HG03045 (cell line): ENCODE measurements around the gene BPIFB2.

ENCODE experiments used
- ATAC-seq: cut with Tn5 transposase; IDR thresholded peaks from one replicate; pipeline ENCODE4 v1.9.1; 2021; ENCODE audit warnings: mild to moderate bottlenecking, moderate library complexity; ENCODE audit not compliant: unreplicated experiment

Gene BPIFB2

DNA sequence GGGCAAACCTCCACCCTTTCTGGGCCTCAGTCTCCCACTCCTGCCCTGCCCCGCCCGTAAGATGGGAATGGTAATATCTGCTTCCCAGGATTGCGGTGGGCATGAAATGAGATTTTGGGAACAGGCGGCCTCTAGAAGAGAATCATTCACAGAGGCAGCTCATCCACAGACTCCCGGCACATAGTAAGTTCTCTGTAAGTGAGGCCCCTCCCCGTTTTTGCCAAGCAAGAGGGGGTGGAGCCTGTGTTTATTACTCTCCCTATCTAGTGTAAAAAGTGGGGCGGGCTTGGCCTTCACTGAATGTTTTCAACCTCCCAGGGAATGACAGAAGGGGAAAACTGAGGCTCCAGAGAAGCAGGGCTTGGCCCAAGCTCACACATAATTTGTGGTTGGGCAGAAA, 23.3 kb upstream of the BPIFB2 start:
- no peak for ATAC-seq

DNA sequence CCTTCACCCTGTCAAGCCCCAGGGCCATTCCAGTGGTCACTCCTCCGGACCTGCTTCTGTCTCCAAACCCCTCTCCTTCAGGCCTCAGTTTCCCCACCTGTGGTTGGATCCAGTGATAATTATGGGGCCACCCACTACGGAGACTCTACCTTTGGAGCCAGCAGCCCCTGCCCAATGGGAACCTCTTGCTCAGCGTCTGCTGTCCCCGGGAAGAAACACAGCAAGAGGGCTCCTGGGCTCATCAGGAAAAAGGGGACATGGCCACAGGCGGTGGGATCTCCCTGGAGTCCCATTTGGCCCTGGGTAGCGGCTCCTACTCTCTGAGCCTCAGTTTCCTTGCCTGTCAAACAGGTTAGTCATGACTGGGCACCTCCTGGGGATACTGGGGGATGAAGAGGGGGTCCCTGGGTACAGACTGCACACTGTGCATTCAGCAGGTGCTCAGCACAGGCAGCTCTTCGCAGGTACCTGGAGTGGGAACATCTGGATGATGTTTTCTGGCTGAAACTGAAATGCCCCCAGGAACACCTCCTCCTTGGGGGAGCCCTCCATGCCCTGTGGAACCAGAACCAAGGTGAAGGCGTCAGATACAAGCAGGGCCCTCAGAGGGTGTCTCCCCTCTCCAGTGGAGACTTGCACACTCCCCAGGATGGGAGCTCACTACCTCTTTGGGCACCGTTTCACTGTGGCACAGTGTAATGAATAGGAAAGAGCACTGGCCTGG, 22.7 kb upstream of the BPIFB2 start:
- no peak for ATAC-seq

DNA sequence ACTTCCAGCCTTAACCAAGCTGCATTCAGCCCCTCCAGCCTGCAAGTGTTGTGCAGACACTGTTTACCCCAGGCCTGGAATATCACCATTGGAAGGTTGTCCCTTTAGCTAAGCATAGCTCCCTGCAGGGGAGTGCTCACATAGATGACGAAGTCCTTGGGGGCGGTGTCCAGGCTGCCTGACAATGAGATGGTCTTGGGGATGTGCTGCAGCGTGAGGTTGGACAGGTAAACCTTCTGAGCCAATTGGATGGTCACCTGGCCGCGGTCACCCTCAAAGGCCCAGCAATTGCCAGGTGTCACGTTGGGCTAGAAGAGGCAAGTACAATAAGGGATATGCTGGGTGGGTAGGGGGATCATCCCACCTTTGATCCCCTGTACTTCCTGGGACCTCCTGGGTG, 21.9 kb upstream of the BPIFB2 start:
- no peak for ATAC-seq

DNA sequence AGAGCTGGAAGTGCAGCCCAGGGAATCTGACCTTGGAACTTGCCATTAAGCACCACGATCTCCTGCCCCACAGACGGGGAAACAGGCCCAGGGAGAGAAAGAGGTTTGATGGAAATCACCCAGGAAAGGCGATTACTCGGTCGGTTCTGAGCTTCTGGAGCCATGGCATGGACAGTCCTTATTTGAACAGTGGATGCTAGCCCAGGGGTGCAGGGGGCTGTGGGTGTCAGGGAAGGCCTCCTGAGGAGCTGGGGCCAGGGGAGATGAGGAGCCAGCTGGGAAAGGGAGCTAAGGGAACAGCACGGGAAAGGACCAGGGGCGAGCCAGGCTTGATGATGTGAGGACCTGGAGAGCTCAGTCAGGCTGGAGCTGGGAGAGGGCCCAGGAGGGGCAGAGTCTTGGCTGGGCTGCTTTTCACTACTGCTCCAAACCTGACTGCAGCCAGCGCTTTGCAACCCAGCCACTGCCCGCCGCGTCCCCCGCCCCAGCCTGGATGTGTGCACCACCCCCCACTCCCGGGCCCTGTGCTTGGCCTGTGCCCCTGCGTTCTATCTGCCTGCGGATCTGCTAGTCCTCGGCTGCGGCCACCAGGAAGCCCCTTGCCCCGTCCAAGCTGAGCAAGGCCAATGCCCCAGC, 21.1 kb upstream of the BPIFB2 start:
- no peak for ATAC-seq

DNA sequence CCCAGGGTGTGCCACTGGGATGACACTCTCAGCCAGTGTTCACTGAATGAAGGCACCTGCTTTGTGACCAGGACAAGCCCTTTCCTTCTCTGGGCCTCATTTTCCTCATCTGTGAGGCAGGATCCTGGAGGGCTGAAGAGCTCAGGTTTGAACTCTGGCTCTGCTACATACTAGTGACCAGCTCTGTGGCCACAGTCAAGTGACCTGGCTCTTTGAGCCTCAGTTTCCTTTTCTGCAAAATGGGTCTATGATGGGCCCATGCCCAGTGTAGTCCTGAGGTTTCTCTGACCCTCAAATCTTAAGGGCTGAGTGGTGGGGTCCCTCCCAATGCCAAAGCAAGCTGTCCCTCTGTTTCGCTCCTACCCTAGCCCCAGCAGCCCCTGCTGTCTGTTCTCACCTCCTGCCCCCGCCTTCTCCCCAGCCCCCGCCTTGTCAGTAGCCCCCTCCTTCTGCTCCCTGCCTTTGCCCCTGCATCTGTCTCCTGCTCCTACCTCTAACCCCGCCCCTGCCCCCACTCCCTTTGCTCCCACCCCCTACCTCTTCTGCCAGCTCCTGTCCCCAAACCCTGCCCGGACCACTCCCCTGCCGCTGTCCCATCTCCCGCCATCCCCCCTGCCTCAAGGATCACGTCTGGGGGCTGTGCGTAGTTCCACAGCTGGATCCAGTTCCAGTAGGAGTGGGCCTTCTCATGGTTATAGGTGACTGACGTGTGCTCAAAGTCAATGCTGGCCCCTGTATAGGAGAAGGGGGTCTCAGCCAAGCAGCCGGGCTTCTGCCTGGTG, 20.3 kb upstream of the BPIFB2 start:
- no peak for ATAC-seq

DNA sequence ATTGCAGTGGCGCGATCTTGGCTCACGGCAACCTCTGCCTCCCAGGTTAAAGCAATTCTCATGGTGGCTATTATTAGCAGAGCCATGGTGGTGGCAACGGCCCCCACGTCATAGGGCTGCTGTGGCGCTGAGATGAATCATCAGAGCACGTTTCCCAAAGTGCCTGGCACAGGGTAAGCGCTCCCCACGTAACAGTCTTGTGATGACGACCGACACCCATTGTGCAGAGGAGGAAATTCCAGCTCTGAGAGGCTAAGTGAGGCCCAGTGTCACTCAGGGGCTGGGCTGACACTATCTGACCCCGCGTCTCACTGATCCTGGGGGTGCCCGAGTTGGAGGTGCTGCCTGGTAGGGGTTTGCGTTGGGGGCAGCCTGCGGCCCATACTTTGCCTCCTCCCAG, 19.5 kb upstream of the BPIFB2 start:
- no peak for ATAC-seq

DNA sequence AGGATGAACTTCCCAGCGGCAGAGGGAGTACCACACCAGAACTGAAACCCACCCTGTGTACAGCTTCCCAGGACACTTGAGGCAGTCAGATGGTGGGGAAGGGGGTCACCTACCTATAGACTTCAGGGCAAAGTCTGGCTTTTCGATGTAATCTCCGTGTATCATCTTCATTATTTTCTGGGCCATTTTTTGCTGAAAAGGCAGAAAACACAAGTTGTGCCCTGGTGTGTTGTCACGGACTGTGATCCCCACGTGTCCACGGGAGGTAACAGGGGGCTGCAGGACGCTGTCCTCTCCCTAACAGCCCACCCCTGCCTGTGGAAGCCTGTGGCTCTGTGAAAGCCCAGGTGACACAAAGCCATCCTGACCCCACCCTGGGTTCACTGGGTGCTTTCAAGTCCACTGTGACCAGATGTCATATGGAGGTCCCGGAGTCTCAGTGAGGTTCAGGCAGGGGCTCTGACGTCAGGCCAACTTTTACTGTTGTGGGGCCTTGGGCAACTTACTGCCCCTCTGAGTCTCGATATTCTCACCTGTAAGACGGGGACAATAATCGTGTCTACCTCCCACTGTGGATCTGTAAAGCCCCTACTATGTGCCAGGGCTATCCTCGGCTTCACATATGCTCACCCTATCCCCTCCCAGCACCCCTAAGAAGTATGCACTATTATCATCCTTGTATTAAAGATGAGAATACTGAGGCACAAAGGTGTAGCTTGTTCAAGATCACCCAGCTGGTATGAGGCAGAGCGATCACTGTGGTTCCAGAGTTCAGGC, 17.8 kb upstream of the BPIFB2 start:
- no peak for ATAC-seq

DNA sequence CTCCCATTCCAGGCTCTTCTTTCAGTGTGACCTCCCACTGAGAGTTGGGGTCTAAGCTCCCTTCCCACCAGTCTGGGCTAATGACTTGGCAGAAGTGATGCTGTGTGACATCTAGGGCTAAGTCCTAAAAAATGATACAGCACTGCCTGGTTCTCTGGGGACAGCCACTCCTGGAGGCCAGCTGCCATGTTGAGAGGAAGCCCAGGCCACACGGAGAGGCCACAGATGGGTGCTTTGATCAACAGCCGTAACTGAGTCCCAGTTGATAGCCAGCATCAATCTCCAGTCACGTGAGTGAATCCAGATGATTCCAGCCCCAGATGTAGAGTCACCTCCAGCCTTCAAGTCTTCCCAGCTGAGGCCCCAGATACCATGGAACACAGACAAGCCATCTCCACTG, 17.1 kb upstream of the BPIFB2 start:
- ATAC-seq: no peak

DNA sequence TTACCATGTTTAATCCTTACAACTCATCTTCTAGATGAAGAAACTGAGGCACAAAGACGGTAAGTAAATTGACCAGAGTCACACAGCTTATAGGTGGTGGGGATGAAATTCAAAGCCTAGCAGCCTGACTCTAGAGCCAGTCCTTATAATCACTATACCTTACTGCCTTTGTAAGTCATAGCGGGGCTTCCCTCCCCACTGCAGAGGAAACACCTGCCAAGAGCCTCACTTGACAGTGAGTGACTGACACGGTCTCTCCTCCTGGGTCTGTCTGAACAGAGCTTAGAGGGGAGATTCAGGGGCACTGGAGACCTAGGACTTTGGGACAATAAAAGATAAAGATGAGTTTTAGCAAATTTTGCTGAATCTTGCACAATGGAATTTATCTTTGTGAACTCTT, 16.1 kb upstream of the BPIFB2 start:
- ATAC-seq: no peak

DNA sequence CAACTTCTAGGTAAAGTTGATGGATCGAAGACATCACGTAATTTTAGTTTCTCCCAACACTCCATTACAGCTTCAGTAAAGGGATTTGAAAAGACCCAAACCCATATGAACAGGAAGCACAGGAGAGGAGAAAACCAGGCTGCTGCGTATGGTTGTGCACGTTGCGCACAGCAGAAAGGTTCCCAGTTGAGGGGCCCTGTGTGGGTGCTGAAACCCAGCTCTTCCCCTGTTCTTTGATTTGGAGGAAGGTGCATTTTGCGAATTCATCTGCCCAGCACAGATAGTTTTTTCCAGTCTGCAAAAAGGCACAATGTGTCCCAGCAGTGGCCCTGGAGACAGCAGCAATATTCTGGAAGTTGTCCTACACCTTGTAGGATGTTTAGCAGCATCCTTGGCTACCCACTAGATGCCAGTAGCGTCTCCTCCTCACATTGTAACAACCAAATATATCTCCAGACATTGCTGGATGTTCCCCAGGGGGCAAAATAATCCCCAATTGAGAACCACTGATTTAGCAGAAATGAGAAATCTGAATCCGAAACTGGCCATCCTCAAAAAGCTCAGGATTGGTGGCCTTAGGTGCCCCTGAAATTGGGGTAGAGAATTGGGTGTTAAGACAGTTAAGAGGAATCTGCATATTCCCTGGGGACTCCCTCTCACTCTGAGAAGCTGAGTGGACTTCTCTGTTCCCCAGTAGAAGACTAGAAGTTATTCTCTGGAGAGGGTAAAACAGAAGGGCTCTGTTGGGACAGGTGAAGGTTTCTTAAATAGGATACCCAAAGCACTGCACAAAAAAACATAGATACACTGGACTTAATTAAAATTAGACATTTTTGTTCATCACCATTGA, 15.5 kb upstream of the BPIFB2 start:
- ATAC-seq: no peak

DNA sequence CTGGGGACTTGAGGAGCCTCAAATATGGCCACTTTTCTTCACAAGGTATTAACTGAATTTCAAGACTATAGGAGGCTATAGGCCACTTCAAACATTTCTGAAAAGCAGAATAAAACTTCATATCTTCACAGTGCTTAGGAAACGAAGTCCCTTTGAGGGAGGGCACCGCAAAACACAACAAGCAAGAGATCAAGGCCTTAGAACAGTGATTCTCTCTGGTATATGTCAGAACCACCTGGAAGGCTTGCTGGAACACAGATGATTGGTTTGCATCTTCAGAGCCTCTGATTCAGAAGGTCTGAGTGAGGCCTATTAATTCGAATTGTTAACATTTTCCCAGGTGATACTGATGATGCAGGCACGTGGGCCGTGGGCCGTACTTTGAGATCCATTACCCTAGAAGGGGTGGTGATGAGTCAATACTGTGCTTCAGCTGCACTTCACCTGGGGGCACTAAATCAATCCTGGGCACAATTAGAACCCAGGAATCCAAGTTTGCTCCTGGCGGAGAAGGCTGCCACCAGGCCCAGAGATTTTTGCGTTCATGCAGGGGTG, 13.9 kb upstream of the BPIFB2 start:
- ATAC-seq: no peak

DNA sequence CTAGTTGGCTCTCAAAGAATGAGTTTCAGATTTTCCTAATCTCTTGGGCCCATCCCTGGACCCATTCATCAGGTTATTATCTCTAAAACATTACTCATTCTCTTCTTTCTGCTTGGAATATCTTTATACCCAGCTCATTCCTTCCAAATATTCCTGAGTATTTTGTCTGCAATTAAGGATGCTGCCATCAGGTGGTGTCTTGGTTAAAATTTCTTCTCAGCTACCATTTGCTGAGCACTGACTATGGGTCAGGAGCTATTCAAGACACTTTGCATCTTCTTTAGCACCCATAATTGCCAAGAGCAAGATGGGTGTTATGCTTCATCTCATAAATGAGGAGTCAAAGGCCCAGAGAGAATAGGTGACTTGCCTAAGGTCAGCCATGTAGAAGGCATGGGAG, 11.7 kb upstream of the BPIFB2 start:
- ATAC-seq: no peak

DNA sequence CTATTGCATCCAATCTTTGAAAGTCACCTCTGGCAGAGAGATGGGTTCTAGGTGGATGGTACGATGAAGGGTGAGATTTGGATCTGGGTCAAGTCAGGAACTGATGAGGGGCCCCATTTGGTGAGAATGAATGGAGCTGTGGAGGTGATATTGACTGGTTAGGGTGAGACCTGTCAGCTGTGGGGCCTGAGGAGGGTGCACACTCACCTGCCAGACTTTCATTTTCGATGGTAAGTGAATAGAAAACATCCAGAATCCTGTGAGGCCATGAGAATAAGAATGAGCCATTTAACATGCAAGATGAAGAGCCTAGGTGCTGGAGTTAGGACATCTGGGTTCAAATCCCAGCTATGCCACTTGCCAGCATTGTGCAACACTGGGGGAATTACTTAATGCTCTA, 10.1 kb upstream of the BPIFB2 start:
- no peak for ATAC-seq

DNA sequence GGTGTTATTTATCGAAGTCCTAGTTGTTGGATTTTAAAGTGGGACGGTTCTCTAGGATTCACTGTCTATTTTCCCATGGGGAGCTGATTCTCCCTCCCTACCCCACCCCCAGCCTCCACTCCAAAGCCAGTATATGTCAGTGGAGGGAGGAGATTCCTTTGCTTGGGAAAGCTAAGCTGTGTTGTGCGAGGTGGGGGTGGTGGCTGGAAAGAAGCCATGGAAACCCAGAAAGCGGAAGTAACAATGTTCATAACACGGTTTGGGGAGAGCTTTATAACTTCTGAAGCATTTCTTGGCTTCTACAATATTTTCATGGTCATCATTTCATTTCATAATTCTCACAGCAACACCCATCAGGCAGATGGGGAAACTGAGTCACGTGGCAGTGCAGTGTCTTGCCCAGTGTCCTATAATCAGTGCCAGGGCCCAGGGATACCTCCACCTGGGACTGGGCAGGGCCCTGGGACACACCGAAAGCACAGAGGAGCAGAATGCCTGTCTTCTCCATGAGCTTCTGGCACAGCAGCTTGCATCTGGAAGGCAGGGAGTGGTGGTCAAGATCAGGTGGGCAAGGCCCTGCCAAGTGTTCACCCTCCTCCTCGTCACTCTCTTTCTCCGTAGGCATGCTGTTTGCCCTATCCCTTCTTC, 7.8 kb upstream of the BPIFB2 start:
- no peak for ATAC-seq

DNA sequence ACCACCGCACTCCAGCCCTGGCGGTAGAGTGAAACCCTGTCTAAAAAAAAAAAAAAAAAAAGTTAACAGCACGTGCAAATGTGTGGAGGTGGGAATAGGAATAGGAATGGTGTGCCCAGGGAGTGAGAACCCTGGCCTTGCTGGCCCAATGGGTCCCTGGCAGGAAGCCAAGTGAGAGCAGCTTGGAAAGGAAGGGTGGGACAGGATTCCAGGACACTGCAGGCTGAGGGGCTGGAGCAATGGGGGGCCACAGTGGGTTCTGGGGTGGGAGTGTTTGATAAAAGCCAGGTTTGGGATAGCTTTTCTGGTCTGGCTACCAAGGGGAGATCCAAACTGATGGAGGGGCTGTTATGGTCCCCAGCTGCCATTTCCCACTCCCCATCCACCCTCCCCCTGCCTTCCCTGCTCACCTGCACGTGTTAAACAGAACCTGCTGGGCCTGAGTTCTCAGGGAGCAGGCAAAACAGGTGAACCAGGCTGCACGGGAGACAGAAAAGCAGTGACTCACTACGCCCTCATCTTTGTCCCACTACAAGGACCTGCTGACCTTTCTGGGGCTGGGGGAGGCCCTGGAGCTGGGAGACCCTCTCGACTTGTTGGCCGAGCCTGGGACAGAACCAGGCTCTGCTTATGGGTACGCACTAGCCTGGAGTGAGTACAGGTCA, 6.6 kb upstream of the BPIFB2 start:
- no peak for ATAC-seq

DNA sequence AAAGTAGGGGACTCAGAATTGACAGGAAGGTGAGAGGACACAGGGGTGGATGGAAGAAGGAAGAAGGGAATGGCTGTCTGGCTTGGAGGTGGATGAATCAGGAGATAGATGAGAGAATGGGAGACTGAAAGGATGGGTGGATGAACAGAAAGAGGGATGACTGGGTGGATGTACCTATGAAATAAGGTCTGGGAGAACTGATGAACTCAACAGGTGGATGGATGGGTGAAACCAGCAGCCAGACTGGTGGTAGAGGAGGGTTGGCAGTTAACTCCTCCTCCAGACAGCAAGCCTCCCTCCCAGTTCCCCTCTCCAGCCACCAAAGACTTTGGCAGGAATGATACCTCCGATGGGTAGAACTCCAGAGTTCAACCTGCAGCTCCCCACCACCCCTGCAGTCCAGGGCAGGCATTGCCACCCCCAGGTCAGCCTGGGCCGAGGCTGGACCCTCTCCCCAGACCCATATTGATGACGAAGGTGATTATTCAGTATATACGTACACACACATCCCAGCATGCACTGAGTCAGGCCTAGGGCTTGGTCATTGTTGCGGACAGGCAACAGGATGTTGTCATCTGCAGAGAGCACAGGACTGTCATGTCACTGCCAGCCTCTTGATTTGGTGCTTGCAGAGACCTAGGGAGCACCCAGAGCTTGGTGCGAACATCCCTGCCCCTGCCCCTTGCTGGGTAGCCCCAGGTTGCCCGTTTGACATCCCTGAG, 5.3 kb upstream of the BPIFB2 start:
- no peak for ATAC-seq

DNA sequence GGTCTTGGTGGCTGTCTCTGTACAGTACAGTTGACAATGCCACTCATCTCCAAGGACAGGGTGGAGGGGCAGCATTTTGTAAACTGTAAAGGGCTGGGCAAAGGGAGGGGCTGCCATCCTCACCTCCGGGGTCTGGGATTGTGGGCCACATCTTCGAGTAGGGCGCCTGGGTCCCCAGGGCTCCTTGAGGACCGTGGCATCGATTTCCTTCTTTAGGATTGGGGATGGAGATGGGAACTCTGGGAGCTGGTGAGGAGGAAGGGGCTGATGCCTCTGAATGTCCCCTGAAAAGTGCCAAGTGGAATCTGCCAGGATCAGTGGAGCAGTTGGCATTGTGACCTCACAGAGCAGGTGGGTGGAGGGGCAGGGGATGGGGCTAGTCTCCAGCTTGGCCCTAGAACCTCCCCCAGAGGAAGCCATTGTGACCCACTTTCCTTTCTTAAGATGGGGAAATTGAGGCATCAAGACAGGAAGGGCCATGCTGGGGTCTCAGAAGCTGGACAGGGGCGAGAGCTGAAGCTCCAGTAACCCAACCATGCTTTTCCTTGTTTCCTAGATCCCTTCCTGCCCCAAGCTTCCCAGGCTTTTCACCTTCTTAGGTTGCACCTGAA, 3.3 kb upstream of the BPIFB2 start, which contains the start of gene SUN5:
Gene SUN5, minus strand, starts transcription at position 293 of the 611 bp plus-strand sequence. Its CDS starts 93 bp downstream, at position 200.
- ATAC-seq: no peak

DNA sequence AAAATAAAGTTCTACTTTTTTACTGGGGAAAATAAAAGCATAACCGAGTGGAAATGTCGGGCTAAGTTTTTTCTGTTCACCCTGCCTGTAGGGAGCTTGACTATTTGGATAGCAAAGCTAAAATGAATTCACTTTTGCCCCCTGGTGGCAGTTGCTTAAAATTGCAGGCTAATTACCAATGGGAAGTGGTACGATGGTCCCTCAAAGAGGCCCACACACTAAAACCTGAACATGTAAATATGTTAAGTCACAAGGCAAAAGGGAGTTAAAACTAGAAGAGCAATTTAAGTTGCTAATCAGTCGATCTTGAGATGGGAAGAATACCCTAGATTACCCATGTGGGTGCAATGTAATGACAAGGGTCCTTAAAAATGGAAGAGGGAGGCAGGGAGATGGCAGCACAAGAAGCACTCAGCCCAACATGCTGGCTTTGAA, 2.4 kb upstream of the BPIFB2 start:
- ATAC-seq: no peak
